Liver (tissue), 2 donors: ENCODE measurements around the gene OGDHL.

ENCODE experiments used
- CTCF ChIP-seq: fragments of 150-350 bp; IDR thresholded peaks from 2 replicates; pipeline ENCODE4 v1.5.1; 2017; ENCODE audit warnings: improper control_type of control experiment, low read depth, low read length; ENCODE audit not compliant: missing input control
- REST ChIP-seq: IDR thresholded peaks from 2 replicates; pipeline ENCODE4 v1.6.1; 2016; ENCODE audit warnings: antibody characterized with exemption, mild to moderate bottlenecking
- ZBTB33 ChIP-seq: IDR thresholded peaks from 2 replicates; pipeline ENCODE4 v1.6.1; 2016; ENCODE audit warnings: antibody characterized with exemption
- donor health status: healthy.

- TF ChIP-seq CTCF, result no peak
- no peak for TF ChIP-seq ZBTB33
- no peak for TF ChIP-seq REST
These were observed 61.1 kb downstream of the OGDHL start for GRCh38 chr10:49700997-49701396.
